HG02938 (cell line): ENCODE measurements around the gene KIAA1217.

Experiments used
- ATAC-seq: cut with Tn5 transposase; IDR thresholded peaks from one replicate; pipeline ENCODE4 v1.9.1; 2021; ENCODE audit warnings: mild to moderate bottlenecking, moderate library complexity; ENCODE audit not compliant: unreplicated experiment

Gene KIAA1217

GRCh38 chr10:24207341-24207740 lies 1.6 kb upstream of the KIAA1217 start:
- no peak for ATAC-seq

GRCh38 chr10:24207781-24208611 lies 942 bp upstream of the KIAA1217 start:
- no peak for ATAC-seq

- peak; percentile 52 for ATAC-seq
Measured at GRCh38 chr10:24209432-24209771, 464 bp downstream of the KIAA1217 start.

GRCh38 chr10:24209946-24210491 lies 1.1 kb downstream of the KIAA1217 start:
- ATAC-seq: peak; percentile 55

GRCh38 chr10:24210501-24210900 lies 1.6 kb downstream of the KIAA1217 start:
- ATAC-seq: peak; percentile 5

GRCh38 chr10:24213266-24213665 lies 4.3 kb downstream of the KIAA1217 start:
- no peak for ATAC-seq

- no peak for ATAC-seq
Measured at GRCh38 chr10:24213881-24214280, 4.9 kb downstream of the KIAA1217 start.

GRCh38 chr10:24214762-24215161 lies 5.8 kb downstream of the KIAA1217 start:
- no peak for ATAC-seq

- no peak for ATAC-seq
Measured at GRCh38 chr10:24215196-24215595, 6.3 kb downstream of the KIAA1217 start.

GRCh38 chr10:24215603-24216002 lies 6.7 kb downstream of the KIAA1217 start:
- ATAC-seq: no peak

GRCh38 chr10:24219963-24220362 lies 11.0 kb downstream of the KIAA1217 start:
- no peak for ATAC-seq

- no peak for ATAC-seq
Measured at GRCh38 chr10:24223341-24223740, 14.4 kb downstream of the KIAA1217 start.

- no peak for ATAC-seq
Measured at GRCh38 chr10:24223953-24224352, 15.0 kb downstream of the KIAA1217 start.

- no peak for ATAC-seq
Measured at GRCh38 chr10:24228642-24229041, 19.7 kb downstream of the KIAA1217 start.

GRCh38 chr10:24229909-24230308 lies 21.0 kb downstream of the KIAA1217 start:
- ATAC-seq: no peak

GRCh38 chr10:24231200-24231599 lies 22.3 kb downstream of the KIAA1217 start:
- ATAC-seq: no peak

GRCh38 chr10:24234784-24235183 lies 25.8 kb downstream of the KIAA1217 start:
- ATAC-seq: no peak

GRCh38 chr10:24235471-24235870 lies 26.5 kb downstream of the KIAA1217 start:
- no peak for ATAC-seq

GRCh38 chr10:24237801-24238395 lies 29.0 kb downstream of the KIAA1217 start:
- ATAC-seq: no peak

GRCh38 chr10:24238519-24239247 lies 29.7 kb downstream of the KIAA1217 start:
- no peak for ATAC-seq

GRCh38 chr10:24239289-24240040 lies 30.5 kb downstream of the KIAA1217 start:
- ATAC-seq: no peak
